GM12891 (cell line): ENCODE measurements around the gene LIFR.

Experiments
- POLR2AphosphoS5 ChIP-seq: IDR thresholded peaks from 2 replicates; pipeline ENCODE4 v1.6.1; 2011; ENCODE audit warnings: low read depth, low read length, control low read depth
- SPI1 ChIP-seq: IDR thresholded peaks from 2 replicates; pipeline ENCODE4 v1.6.1; 2011; ENCODE audit warnings: low read depth, low read length, control low read depth
- TAF1 ChIP-seq: IDR thresholded peaks from 2 replicates; pipeline ENCODE4 v1.6.1; 2011; ENCODE audit warnings: low read depth, low read length, control low read depth

DNA sequence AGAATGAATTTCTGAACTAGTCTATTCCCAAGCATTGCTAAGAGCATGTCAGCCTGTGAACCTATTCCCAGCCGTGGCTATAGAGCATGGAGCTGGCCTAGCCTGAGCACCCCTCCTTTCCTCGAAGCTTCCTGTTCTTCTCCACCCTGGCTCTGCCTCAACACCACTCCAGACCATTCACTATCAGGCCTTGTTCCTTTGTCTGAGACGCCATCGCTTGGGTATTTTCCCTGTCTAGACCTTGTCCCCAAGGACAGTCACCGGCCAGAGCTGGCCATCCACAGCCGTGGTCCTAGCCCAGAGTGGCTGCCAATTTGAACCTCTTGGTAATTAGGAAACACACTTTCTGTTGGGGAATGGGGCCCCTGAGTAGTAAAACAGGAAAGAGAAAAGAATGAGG lies 105.8 kb downstream of the LIFR start:
- TF ChIP-seq POLR2AphosphoS5 (no peak), SPI1 (no peak), TAF1 (no peak)
